ENCODE data around the gene AIPL1. TPM values are rescaled to one million over a fixed set of nuclear protein-coding genes. Genes with fewer than 3 reads are reported as not detected.
"Not testable (repeated sequence)": the region's sequence is repeated elsewhere in the genome, so short reads cannot be mapped to it uniquely, and the experiment has no call there.

AIPL1 gene, protein sequence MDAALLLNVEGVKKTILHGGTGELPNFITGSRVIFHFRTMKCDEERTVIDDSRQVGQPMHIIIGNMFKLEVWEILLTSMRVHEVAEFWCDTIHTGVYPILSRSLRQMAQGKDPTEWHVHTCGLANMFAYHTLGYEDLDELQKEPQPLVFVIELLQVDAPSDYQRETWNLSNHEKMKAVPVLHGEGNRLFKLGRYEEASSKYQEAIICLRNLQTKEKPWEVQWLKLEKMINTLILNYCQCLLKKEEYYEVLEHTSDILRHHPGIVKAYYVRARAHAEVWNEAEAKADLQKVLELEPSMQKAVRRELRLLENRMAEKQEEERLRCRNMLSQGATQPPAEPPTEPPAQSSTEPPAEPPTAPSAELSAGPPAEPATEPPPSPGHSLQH
- total RNA-seq, result not detected
- not detected for polyA plus RNA-seq
- long read RNA-seq, donor 1, result 0 reads
- long read RNA-seq, donor 2, result 0 reads
- long read RNA-seq, donor 3, result 0 reads
- long read RNA-seq, donor 4, result 0 reads
- long read RNA-seq, donor 5, result 0 reads
- long read RNA-seq, donor 6, result 0 reads
- long read RNA-seq, donor 7, result 0 reads
- long read RNA-seq, donor 8, result 0 reads
- long read RNA-seq, donor 9, result 0 reads
- long read RNA-seq, donor 10, result 0 reads

GRCh38 chr17:6435051-6435450 lies at the start of gene AIPL1:
Gene AIPL1, minus strand, starts transcription at chr17:6435121. Its CDS starts 17 bp downstream, at chr17:6435104.
- TF ChIP-seq CTCF (IDR thresholded peaks at IDR 0.05), result no peak
- no peak for TF ChIP-seq POLR2A (IDR thresholded peaks at IDR 0.05)
- Histone ChIP-seq H3K27me3 (no peaks in the 10 kb centered on the region), H3K9me3 (replicated peaks in 1 of 3) (no peaks in the 10 kb centered on the region), H3K4me1 (replicated peaks in 1 of 2) (no peaks in the 10 kb centered on the region), H3K27ac (no peak within 1 kb of the TSS), H3K36me3 (replicated peaks in 1 of 2) (no peaks in the 10 kb centered on the region), H3K4me3 (no peak within 1 kb of the TSS)
- WGBS, 4 donors, result 80 to 86% (median 83%) methylated on average over 6 to 16 of the region's 16 CpGs
- DNase-seq, result no peak
- intact Hi-C loops (cut with DNase I), result no loop called here

GRCh38 chr17:6483507-6483906 lies 48.6 kb upstream of the AIPL1 start:
- TF ChIP-seq CTCF (IDR thresholded peaks at IDR 0.05) (no peak), POLR2A (IDR thresholded peaks at IDR 0.05) (no peak)
- H3K9me3 ChIP-seq (replicated peaks in 1 of 3), result no peaks in the 10 kb centered on the region
- H3K27me3 ChIP-seq, result no peaks in the 10 kb centered on the region
- intact Hi-C loops (cut with DNase I), result no loop called here
- no peak overlapping the region for H3K27ac ChIP-seq
- H3K4me1 ChIP-seq (replicated peaks in 1 of 2), result no peaks in the 10 kb centered on the region
- no peak for DNase-seq
- H3K36me3 ChIP-seq (replicated peaks in 1 of 2), result no peaks in the 10 kb centered on the region
- H3K4me3 ChIP-seq, result no peak overlapping the region
- WGBS, 4 donors, result 90 to 93% (median 92%) methylated on average over 15 to 16 of the region's 16 CpGs

GRCh38 chr17:6482796-6483195 lies 47.9 kb upstream of the AIPL1 start:
- WGBS, 4 donors, result 80 to 89% (median 88%) methylated on average over 10 of the region's 10 CpGs
- H3K4me3 ChIP-seq; H3K27me3 ChIP-seq; intact Hi-C loops (cut with DNase I); H3K4me1 ChIP-seq (replicated peaks in 1 of 2); H3K36me3 ChIP-seq (replicated peaks in 1 of 2); H3K27ac ChIP-seq; DNase-seq; H3K9me3 ChIP-seq (replicated peaks in 1 of 3): not testable (repeated sequence)

- Histone ChIP-seq H3K36me3 (replicated peaks in 1 of 2) (no peaks in the 10 kb centered on the region), H3K27me3 (no peaks in the 10 kb centered on the region), H3K9me3 (replicated peaks in 1 of 3) (no peaks in the 10 kb centered on the region), H3K27ac (no peak overlapping the region), H3K4me3 (no peak overlapping the region), H3K4me1 (replicated peaks in 1 of 2) (no peaks in the 10 kb centered on the region)
- intact Hi-C loops (cut with DNase I), result no loop called here
- no peak for DNase-seq
- WGBS, 4 donors, result 85 to 95% (median 90%) methylated on average over 6 of the region's 6 CpGs
- TF ChIP-seq CTCF (IDR thresholded peaks at IDR 0.05) (no peak), POLR2A (IDR thresholded peaks at IDR 0.05) (no peak)
Observed at GRCh38 chr17:6482105-6482455, 47.2 kb upstream of the AIPL1 start.

DNA sequence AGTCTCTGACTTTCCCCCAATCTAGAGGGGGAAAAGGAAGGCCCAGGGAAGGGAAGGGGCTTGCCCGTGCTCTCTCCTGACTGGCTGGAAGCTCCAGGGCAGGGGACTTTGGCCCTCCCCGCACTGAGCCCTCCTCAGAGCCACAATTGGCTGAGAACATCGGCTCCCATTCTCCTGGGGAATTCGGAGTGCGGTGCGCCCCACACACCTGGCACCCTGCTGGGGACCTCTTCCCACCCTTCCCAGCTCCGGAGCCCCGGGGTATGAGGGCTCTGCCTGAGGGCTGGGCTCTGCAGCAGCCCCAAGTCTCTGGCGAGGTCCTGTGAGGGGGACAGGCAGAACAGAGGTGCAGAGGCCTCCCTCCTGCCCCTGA lies 45.4 kb upstream of the AIPL1 start:
- no peaks in the 10 kb centered on the region for H3K36me3 ChIP-seq (replicated peaks in 1 of 2)
- no peak for DNase-seq
- no peaks in the 10 kb centered on the region for H3K9me3 ChIP-seq (replicated peaks in 1 of 3)
- no peak overlapping the region for H3K27ac ChIP-seq
- H3K27me3 ChIP-seq, result no peaks in the 10 kb centered on the region
- 59 to 69% (median 65%) methylated on average over 6 to 9 of the region's 9 CpGs for WGBS, 4 donors
- intact Hi-C loops (cut with DNase I), result no loop called here
- H3K4me3 ChIP-seq, result no peak overlapping the region
- H3K4me1 ChIP-seq (replicated peaks in 1 of 2), result peaks cover 0 to 7% of the 10 kb centered on the region in 2 donors
- TF ChIP-seq POLR2A (IDR thresholded peaks at IDR 0.05), result no peak
- no peak for TF ChIP-seq CTCF (IDR thresholded peaks at IDR 0.05)
